D721Med (cell line): ENCODE measurements around the gene SLC24A4.

ENCODE experiments used
- DNase-seq: peaks from one replicate; pipeline ENCODE4 v3.0.0; 2011; ENCODE audit warnings: low spot score; ENCODE audit not compliant: insufficient read length
- FAIRE-seq: peaks from 2 replicates; lab custom pipeline; 2011; peaks lifted over from hg19 to GRCh38; lab: Jason Lieb, UNC
- TF ChIP-seq, protein P1 (sequence below): IDR thresholded peaks from 2 replicates; pipeline ENCODE4 v1.5.1; 2012; ENCODE audit warnings: mild to moderate bottlenecking, control low read depth; ENCODE audit not compliant: insufficient read depth; ENCODE audit errors: missing control alignments

Gene SLC24A4

DNA sequence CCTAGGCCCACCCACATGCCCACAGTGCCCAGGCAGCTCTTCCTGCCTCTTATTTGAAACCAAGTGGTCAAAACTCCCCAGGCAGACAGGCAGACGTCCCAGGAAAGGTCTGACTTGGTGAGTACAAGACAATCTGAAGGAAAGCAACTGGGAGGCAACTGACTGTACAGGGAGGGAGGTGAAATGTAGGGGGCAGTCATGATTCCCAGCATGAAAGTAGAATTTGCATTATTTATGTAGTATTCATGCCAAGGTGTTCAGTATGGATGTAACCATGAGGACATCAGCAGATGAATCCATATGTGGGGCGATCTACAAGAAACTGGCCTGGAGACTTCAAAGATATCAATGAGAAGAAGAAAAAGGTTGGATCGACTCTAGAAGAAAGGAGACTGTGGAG, 46.1 kb downstream of the SLC24A4 start:
- TF ChIP-seq, protein P1, sequence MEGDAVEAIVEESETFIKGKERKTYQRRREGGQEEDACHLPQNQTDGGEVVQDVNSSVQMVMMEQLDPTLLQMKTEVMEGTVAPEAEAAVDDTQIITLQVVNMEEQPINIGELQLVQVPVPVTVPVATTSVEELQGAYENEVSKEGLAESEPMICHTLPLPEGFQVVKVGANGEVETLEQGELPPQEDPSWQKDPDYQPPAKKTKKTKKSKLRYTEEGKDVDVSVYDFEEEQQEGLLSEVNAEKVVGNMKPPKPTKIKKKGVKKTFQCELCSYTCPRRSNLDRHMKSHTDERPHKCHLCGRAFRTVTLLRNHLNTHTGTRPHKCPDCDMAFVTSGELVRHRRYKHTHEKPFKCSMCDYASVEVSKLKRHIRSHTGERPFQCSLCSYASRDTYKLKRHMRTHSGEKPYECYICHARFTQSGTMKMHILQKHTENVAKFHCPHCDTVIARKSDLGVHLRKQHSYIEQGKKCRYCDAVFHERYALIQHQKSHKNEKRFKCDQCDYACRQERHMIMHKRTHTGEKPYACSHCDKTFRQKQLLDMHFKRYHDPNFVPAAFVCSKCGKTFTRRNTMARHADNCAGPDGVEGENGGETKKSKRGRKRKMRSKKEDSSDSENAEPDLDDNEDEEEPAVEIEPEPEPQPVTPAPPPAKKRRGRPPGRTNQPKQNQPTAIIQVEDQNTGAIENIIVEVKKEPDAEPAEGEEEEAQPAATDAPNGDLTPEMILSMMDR = no peak
- FAIRE-seq (no peak), DNase-seq (no peak)

DNA sequence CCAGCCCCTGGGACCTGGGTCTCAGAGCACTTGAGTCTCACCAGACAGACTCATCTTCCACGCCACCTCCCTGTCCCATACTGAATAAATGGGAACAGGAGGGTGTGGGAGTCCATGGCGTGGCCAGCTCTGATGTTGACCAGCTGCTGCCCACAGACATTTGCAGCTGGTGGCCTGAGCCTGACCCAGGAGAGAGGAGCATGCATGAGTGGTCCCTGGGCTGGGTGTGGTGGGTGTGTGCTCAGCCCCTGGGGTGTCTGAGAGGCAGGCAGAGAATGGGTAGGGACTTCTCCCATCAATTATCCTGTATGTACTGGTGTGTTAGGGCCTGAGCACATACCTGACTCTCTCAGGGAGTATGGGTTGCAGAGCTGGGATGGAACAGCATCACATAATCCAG, 49.3 kb downstream of the SLC24A4 start:
- TF ChIP-seq, protein P1 = no peak
- FAIRE-seq (no peak), DNase-seq (no peak)

DNA sequence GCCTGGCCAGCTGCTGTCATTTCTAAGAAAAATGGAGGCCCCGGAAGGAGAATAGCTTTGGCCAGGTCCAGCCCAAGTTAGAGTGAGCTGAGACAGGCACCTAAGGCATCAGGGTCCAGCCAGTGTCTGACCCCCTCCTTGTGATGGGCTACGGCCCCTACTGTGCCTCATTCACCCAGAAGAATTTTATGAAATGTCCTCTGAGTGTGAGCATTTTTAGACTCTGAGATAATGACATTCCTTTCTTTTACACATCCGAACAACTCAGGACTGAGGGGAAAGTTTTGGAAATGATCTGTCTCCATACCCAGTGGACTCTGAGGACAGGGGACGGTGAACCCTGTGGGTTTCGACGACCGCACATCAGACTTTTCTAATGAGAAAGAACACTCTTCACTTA, 50.4 kb downstream of the SLC24A4 start:
- TF ChIP-seq, protein P1 = no peak
- no peak for FAIRE-seq
- no peak for DNase-seq

DNA sequence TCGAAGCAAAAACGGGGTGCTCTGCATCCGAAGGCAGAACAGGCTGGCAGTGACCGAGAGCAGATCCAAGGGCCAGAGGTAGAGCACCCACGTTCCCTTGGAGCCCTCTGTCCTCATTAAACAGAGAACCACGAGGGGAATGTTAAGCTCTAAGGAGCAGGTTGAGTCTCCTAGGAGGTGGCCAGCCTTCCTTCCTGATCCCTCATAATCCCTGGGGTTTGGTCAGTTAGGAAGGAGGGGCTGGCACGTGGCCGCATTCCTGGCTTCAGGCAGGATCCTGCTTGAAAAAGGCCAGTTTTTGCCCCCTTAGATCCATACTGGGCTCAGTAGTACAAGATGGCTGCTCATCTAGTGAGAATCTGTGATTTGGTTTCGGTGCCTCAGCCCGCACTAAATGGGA, 57.2 kb downstream of the SLC24A4 start:
- TF ChIP-seq, protein P1 = no peak
- DNase-seq (no peak), FAIRE-seq (no peak)

DNA sequence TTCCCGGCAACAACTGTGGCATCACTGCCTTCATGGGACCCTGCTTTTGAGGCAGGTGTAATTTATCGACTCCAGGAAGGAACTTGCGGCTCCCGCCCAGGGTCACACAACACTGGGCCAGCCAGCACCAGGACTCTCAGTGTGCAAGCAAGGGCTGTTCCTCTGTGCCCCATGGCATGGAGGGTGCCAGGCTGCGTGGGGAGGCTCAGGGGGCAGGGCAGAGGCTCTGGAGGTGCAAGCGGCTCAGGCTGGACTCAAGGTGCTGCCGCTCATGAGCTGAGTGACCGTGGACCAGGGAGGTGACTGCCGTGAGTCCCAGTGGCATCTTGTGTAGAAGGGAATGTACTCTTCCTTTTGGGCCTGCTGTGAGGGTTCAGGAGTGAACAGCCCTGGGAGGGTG, 57.6 kb downstream of the SLC24A4 start:
- FAIRE-seq (no peak), DNase-seq (no peak)
- TF ChIP-seq, protein P1 = no peak

DNA sequence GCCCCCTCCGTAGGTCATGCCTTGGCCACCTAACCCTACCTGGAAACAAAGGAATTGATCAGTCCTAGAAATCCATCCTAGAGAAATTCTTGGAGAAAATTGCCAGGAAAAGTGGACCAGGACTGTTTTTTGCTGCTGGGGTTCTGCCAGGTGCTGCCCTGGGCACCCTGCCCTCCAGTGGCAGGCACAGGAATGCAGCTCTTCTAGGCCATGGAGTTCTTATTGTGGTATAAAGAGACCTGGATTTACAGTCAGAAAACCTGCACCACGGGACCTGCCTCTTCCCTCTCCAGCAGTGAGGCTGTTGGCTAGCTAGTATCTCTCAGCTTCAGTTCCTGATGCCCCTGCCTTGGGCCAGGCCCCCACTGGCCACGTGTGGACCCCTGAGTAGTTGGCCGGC, 59.7 kb downstream of the SLC24A4 start:
- FAIRE-seq (no peak), DNase-seq (no peak)
- TF ChIP-seq, protein P1 = peak; percentile 32

DNA sequence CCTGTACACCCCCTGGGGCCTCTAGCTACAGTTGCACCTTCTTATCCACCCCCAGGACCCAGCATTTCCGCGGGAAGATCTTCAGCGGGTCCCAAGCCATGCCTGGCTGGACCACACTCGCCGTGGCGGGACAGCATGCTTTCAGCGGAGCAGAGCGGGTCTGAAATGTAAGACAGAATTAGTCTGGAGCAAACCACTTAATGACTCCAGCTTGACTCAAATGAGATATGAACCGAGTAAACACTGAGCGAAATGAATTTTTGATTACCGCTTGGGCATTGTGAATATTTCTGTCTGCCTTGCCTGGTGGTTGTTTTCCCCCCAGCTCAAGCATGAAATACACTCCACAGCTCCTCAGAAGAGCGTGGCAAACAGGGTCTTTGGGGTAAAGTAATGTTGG, 60.8 kb downstream of the SLC24A4 start:
- FAIRE-seq (no peak), DNase-seq (no peak)
- TF ChIP-seq, protein P1 = no peak
